Left ventricle myocardium superior (tissue), 1 donor: ENCODE measurements around the gene KIAA2012. TPM values are rescaled to one million over a fixed set of nuclear protein-coding genes. Genes with fewer than 3 reads are reported as not detected.
"Not testable (repeated sequence)": the region's sequence is repeated elsewhere in the genome, so short reads cannot be mapped to it uniquely, and the experiment has no call there.

ENCODE experiments used
- ATAC-seq: fragments of 200-7000 bp; cut with Tn5 transposase; one replicate; pipeline ENCODE4 v1.9.1; 2020; ENCODE audit warnings: mild to moderate bottlenecking, moderate library complexity
- DNase-seq: peaks from one replicate; pipeline ENCODE4 v3.0.0-alpha.2; 2020
- intact Hi-C: fragments of 100-400 bp; cut with micrococcal nuclease; formaldehyde crosslinking; loops from one replicate; pipeline ENCODE4 v1.11.0; 2022
- total RNA-seq: library from RNA; stranded (reverse); fragmentation: NEBNext Ultra II Directional; extraction: Animal tissue kit (Norgen Biotek cat#: 25700); gene quantifications from one replicate; pipeline ENCODE4 v1.2.1, GENCODE V29; 2021
- donor health status: DM: no; HTN: yes; CAD: no; lungs with severe emphysema.

KIAA2012 gene
- total RNA-seq, 1 donor from 2014 or later = not detected

DNA sequence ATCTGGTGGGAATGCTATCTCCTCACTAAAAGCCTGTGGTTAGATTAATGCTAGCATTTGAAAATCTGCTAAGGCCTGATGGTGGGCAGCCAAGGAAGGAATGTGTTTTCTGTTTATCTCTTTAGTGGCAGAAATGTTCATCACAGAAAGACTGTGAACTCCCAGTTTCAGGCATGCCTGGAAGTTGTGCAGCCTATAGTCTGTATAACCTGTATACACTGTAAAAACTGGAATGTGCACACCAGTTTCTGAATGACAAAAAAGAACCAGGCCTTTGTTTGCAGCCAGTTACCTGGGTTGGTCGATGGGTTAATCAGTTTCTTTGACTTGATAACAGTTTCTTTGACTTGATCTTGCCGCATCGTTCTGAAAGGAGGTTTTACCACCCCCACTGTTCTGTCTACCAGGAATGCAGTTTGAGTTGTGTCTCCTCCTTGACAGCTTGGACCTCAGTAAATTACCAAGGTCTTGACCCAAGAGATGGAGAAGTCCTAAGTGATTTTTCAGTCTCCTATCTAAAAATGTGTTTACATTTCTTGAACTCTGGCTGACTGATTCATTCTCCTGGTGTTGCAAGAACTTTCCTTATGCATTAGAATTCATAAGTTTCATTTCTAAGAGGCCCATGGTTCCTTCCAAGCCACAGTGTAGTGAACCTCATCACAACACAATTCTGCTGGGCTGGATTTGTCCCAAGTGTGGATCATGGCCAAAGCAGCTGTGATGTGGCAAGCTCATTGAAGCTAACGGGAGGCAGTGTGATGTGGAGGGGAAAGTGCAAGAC lies 62.2 kb downstream of the KIAA2012 start:
- peak; percentile 79 for DNase-seq
- ATAC-seq = peak; percentile 96
- intact Hi-C loops = no loop called here

DNA sequence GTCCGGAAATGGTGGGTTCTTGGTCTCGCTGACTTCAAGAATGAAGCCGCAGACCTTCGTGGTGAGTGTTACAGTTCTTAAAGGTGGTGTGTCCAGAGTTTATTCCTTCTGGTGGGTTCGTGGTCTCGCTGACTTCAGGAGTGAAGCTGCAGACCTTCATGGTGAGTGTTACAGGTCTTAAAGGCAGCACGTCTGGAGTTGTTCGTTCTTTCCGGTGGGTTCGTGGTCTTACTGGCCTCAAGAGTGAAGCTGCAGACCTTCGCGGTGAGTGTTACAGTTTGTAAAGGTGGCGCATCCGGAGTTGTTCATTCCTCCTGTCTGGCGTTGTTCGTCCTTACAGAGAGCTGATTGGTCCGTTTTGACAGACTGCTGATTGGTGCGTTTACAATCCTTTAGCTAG lies 63.0 kb downstream of the KIAA2012 start:
- DNase-seq, ATAC-seq, intact Hi-C loops: not testable (repeated sequence)

DNA sequence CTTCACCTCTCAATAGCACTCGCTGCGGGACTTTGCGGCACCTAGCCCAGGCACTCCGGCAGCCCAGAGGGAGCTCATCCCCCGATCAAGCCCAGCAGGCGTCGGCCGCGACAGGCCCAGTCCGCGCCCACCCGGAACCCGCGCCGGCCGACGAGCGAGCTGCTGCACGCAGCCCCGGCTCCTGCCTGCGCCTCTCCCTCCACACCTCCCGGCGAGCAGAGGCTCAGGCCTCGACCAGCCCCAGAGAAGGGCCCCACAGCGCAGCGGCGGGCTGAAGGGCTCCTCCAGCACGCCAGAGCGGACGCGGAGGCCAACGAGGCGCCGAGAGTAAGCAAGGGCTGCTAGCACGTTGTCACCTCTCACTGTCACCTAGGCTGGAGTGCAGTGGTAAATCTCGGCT lies 63.5 kb downstream of the KIAA2012 start:
- no peak for ATAC-seq
- intact Hi-C loops = no loop called here
- DNase-seq = peak; percentile 27

DNA sequence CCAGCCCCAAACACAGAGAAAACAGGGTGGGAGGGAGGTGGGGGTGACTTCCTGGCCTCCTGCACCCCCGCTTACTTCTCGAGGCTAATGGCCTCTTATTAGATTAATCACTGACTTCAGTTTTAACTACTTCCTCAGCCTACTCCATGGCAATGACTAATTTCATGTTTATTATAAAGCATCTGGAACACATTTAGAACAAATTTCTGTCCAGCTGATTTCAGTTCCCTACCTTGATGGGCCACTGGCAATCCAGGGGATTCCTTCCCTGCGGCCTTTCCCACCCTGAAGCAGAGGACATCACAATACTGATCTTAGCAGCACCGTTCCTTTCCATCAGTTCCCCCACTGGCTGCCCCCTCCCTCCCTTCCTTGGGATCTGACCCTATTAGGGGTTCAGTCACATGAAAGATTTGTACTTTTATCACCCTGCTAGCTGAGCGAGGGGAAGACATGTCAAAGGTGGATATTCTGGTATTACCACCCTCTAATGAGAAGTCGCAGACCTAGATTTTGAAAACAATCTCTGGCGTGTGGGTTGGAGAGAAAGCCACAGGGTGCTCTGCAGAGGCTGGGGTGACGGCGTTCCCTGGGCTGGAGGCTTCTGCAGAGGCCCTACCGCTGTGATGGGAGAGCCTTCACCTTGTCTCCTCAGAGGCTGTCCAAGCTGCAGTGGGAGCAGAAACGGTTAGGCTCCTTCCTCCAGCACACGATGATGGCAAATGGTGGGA lies 67.6 kb downstream of the KIAA2012 start:
- intact Hi-C loops = no loop called here
- DNase-seq (no peak), ATAC-seq (no peak)

DNA sequence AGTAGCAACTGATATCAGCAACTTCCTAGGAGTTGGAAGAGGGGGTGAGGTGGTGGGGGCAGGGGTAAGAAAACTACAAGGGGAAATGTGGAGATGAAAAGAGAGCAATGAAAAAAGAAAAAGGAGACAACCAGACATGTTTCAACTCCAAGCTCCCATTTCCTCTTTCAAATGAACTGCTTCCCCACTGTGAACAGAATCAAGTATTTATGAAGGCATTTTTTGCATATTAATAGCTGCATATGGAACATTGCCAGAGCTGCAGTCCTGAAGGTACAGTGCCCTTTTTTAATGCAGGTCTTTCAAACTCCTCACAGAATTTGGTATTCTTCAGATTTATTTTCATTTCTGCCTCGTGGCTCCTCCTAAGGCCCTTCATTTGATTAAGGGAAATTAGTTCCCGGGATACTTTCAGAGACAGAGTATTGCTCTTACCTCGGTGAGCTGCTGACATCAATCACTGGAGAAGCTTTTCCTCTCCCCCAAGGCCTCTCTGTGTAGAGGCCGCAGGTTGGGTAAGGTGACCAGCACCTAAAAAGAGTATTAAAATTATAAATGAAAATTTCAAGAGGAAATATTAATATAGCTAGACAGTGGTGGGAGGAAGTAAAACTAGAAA lies 68.4 kb downstream of the KIAA2012 start:
- ATAC-seq (no peak), DNase-seq (no peak)
- intact Hi-C loops = no loop called here

DNA sequence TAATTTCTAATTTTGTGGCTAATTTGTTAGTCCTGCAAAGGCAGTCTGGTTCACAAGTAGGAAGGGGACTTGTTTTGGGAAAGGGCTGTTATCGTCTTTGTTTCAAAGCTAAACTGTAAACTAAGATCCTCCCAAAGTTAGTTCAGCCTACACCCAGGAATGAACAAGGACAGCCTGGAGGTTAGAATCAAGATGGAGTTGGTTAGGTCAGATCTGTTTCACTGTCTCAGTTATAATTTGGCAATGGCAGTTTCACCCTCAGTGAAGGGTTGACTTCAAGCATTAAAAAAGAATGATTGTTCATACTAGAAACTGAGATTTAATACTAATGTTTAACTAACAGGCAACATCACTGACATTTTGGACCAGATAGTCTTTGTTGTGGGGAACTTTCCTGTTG lies 69.5 kb downstream of the KIAA2012 start:
- intact Hi-C loops = no loop called here
- no peak for DNase-seq
- no peak for ATAC-seq

DNA sequence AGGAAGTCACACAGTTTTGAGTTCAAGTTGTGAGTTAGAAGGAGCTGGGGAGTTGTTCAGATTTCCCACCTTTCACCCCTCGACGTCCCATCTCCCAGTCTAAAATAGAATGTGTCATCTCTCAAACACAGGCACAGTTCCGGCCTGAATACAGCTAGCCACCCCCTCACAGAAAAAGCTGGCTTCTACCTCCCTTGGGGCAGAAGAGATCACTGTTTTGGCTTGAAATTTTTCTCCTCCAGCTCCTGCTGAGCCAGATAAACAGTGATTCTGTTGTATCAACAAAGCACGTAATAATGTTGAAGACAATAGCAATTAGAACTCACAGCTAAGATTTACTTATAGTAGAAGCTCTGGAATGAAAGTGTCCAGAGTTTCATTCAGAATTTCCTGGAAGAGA lies 74.7 kb downstream of the KIAA2012 start:
- DNase-seq (no peak), ATAC-seq (peak; percentile 62)
- intact Hi-C loops = no loop called here

DNA sequence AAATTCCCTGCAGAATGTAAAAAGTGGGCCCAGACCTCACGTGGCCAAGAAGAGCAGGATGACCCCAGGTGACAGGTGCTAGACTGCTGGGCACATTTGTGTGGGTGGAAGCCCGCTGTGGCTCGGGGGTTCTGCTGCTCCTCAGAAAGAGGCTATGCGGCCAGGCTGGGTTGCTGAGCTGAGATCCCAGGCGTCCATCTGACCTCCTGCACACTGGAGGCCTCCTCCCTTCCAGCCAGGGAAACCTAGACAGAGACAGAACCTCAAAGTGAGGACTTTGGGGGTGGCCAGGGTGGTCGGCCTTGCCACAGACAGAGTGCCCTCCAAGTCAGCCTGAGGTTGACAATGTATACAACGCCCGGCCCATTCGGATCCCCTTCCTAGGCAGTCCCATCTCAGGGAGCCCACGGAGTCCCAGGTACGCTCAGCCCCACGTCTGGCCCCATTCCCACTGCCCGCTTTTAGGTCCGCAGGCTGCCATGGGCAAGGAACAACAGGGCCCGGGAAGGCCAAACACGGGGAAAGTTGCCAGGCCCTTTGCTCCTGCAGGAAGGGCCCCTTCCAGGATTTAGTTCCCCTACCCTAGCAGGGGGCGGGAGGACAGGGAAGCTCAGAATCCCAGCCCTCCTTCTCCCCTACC lies 75.6 kb downstream of the KIAA2012 start:
- intact Hi-C loops = no loop called here
- ATAC-seq (no peak), DNase-seq (no peak)

DNA sequence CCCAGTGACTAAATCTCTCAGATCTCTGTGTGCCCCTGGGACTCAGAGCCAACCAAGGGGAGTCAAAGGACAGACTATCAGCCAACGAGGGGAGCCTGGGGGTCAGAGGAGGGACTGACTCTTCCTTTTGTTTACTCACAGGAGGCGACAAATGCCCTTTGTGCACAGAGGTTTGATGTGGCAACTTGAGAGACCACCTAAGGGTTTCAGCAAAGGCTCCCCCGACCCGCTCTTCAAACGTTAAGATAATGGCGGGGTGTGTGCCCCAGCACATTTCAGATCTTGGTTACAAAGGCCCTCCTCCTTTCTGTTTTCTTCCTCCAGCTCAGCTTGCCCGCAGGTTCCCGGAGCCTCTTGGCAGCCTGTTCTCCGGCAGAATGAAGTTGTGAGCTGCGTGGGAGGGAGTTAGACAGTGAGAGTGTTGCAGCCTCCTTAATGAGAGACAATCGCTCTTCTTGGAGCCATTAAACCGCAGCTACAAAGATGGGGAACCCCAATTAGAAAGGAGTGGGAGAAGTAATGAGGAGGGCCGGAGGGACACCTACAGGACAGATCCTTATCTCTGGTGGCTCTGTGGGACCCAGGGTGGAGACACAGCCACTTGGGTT lies 76.2 kb downstream of the KIAA2012 start:
- ATAC-seq (peak; percentile 83), DNase-seq (peak; percentile 58)
- intact Hi-C loops = no loop called here

DNA sequence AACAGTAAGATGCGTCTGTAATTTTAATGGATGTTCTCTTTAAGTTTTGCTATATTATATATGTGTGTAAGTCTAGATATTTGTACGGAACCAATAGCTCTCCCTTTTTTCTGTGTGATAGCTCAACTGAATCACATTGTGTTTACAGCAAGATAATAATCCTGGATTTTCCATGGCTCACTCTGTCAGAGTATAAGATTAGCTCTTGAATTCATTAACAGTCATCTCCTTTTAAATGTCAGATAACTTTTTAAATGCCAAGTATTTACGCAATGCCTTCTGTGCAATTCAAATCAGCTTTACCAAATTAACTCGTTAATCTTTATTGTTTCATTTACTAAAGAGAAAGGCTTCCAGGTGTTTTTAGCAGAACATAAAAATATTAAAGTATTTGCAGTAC lies 76.9 kb downstream of the KIAA2012 start:
- DNase-seq = no peak
- intact Hi-C loops = no loop called here
- peak; percentile 44 for ATAC-seq

DNA sequence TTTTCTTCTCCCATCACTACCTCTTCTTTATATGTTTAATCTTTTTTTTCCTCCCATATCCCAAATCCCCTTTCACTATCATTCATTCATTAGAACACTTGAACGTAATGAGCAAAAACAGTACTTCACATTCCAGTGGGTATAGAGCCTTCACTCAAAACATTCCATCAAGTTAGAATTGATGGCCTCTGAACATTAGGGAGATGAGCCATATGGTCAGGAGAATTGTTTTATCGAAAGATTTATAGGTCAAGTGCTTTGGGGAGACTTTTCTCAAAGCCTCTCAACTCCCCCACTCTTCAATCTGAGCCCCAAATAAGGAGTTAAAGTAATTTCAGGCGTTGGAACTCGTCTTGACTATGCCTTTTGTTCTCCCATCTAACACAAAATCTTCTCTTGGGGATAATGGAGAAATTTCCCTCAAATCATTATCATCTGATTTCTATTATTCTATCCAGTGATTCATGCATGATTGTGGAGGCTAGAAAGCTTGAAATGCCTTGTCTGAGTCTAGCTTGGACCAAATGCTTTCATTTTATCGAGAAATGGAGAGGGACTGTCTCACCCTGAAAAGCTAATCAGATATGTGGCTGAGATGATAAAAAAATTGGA lies 79.2 kb downstream of the KIAA2012 start:
- intact Hi-C loops = no loop called here
- ATAC-seq = no peak
- no peak for DNase-seq

DNA sequence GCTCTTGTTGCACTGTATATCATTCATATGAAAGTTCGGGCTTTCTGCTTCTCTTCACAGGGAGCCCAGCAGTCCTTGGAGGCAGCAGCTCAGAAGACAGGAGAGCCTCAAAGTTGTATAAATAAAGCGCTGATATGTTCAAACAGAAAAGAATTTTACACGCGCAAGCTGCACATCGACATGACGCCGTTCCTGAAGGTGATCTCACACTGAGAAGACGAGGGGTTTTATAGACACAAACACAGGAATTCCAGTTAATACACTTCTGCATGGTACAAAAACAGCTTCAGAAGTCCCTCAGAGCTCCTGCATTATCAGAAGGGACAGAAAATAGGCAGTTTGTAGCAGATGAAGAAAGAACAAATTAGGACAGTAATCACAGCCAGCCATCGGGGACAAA lies 81.6 kb downstream of the KIAA2012 start:
- no peak for ATAC-seq
- DNase-seq = no peak
- intact Hi-C loops = no loop called here

DNA sequence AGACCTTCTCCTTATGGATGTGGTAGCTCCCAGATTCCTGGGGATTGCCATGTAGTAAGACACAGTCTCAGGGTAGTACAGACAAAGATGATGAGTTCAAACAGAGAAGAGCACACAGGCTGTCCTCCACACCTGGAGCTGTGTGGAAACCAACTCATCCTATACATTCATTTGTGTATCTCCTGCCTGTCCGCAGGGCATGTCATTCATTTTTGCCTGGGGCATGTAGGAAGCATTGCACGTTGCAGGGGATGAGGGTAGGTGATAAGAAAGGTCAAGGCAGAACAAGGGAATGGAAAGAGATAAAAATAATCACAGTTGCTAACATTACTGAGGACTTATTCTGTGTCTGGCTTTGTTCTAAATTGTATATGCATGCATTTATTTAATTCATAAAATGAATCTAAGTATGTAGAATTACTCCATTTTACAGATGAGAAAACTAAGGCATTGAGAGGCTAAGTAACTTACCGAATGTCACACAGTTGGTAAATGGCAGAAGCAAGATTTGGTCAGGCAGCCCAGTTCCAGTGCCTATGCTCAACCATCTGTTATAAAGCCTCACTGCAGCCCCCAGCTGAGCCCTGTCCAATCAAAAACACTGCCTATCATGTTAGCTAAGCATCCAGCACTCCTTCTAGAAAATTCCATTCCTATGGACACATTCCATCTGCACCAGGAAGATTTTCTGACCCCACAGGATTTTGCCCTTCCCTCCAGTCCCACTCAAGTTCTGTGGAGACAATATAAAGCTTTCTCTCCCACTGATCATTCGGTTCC lies 84.3 kb downstream of the KIAA2012 start:
- DNase-seq (no peak), ATAC-seq (no peak)
- intact Hi-C loops = no loop called here

DNA sequence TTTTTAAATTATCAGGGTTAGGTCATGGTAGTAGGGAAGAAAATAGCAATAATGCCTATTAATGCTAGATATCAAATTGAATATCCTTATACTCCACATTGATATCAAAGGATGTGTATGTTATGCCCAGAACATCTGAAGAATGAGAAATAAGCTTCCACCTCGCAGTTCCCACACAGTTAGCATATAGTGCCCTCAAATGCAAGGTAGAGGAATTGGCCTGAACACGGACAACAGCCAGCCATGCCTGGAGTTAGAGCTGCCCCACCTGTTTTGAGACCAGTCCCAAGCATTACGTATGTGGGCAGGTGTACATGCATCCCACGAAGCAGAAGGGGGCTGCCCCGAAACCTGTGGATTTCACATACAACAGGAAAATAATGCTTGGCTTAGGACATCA lies 85.7 kb downstream of the KIAA2012 start:
- ATAC-seq (peak; percentile 51), DNase-seq (no peak)
- intact Hi-C loops = no loop called here

DNA sequence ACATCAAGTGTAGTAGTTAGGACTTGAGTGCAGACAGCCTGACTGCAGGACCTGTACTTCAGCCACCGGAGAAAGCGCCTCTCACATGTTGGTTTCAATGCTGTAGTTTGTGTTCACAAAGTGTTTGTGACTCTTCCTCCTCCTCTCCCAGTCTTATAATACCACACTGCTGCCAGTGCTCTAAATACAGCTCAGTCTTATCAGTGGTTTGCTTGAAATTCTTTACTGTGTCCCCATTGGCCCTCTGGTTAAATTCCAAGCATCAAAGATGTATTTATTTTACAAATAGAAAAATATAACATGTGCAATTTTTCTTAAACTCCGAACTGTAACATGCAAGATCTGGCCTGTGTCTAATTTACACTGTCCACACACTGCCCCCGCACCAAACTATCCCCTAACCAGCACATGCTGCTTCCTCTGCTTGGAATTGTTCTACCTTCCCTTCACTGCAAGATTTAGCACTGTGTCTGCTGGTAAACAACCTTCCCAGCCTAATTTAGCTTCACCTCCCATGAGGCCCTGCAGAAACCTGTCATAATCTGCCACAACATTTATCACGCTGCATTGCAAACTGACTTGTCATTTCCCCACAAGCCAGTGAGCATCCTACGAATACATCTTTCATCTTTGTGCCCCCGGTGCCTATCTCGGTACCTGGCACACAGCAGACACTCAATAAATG lies 88.2 kb downstream of the KIAA2012 start:
- intact Hi-C loops = no loop called here
- no peak for DNase-seq
- ATAC-seq = peak; percentile 85

DNA sequence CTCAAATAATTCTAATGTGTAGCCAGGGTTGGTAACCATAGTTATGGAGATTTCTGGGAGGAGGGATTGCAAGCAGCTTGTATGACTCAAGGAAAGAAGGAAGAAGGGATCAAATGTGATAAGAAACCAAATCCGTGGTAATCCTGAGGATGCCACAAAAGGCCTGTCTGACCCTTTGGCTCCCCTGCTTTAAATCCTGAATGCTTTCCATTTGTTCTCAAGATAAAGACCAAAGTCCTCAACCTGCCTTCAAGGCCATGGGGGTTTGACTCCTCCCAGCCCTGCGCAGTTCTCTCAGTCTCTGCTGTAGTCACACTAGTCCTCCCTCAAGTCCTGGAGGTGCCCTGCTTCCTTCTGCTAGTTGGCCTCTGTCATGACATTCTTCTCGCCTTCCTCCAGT lies 91.4 kb downstream of the KIAA2012 start:
- intact Hi-C loops = no loop called here
- no peak for DNase-seq
- ATAC-seq = no peak

DNA sequence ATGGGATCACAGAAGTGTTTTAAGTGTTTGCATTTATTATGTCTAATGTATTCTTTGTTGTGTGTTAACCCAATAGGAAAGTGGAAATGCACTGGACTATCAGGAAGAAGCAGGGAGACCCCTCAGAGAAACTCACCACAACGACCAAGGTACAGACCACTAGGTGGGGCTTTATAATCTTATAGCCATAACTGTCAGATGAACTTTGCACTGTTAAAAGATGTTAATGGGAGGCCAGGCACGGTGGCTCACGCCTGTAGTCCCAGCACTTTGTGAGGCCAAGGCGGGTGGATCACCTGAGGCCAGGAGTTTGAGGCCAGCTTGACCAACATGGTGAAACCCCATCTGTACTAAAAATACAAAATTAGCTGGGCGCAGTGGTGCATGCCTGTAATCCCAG lies 92.2 kb downstream of the KIAA2012 start:
- DNase-seq = no peak
- intact Hi-C loops = no loop called here
- ATAC-seq = no peak

DNA sequence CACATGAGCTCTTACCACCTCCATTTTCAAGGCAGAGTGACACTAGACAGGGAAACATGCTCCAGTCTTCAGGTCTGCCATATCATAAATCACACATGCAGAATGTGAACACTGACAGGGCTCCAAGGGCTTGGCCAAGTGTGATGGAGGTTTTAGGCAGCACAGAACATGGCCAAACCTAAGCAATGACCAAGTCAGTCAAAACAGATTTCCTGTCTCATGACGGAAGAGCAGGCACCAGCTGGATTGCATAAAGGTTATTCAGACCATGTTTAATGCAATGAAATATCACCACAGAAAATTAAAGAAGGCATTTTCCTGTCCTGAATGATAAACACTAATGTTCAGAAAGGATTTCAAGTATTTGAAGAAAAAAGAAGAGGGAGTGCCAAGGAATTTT lies 92.9 kb downstream of the KIAA2012 start:
- intact Hi-C loops = no loop called here
- DNase-seq = no peak
- ATAC-seq = no peak
